IPS-15b (cell line): Measurements from ENCODE around the gene SYNPO2.

Experiments
- H3K27me3 ChIP-seq: one replicate; pipeline ENCODE4 v1.6.1; 2013; ENCODE audit warnings: low read length; ENCODE audit not compliant: control insufficient read depth, insufficient read depth
- H3K36me3 ChIP-seq: one replicate; pipeline ENCODE4 v1.6.1; 2013; ENCODE audit warnings: low read length; ENCODE audit not compliant: control insufficient read depth, insufficient read depth
- H3K4me1 ChIP-seq: one replicate; pipeline ENCODE4 v1.6.1; 2013; ENCODE audit warnings: mild to moderate bottlenecking, low read length; ENCODE audit not compliant: control insufficient read depth, insufficient read depth
- H3K4me3 ChIP-seq: one replicate; pipeline ENCODE4 v1.5.1; 2013; ENCODE audit warnings: low read depth, low read length
- H3K9ac ChIP-seq: one replicate; pipeline ENCODE4 v1.6.1; 2013; ENCODE audit warnings: low read depth, mild to moderate bottlenecking, low read length
- H3K9me3 ChIP-seq: one replicate; pipeline ENCODE4 v1.6.1; 2013; ENCODE audit warnings: mild to moderate bottlenecking, low read length; ENCODE audit not compliant: control insufficient read depth, insufficient read depth

The SYNPO2 gene

DNA sequence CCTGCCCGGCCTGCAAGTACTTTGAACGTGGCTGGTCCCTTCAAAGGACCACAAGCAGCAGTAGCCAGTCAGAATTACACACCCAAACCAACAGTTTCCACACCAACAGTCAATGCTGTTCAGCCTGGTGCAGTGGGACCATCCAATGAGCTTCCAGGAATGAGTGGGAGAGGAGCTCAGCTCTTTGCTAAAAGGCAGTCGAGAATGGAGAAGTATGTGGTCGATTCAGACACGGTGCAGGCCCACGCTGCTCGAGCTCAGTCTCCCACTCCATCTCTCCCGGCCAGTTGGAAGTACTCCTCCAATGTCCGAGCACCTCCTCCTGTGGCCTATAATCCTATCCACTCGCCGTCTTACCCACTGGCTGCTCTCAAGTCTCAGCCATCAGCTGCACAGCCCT is 142.6 kb downstream of the SYNPO2 start:
- no peaks in the 10 kb centered on the region for H3K36me3 ChIP-seq
- no peaks in the 10 kb centered on the region for H3K27me3 ChIP-seq

DNA sequence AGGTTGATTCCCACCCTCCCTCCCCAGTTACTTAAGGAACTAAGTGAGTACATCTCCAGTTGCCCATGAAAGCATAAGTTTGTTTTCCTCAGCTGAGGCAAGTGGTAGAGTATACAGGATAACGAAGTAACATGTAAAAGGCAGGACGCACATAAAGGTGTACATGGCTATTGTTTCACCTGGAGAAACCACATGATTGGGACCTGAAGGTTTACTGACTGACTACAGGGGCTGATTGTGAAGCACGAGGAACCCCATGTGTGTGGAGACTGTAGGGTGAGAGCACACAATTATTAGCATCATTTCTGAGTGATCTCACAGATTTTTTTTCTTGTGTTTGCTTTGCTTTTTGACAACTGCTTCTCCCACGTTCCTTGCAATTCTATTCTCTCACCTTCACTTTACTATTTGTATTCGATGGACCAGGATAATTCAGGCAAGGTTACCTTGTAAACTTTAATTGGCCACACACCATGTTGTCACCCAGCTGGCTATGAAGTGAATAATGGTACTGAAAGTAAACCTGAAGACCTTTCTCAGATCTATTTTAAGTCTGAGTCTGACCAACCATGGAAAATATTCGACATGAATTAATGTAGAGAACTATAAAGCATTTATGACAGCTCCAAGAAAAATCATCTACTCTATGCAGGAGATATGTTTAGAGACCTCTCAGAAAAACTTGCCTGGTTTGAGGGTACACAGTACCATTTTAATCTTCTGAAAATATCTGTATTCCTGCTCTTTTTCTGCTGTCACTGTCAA is 144.4 kb downstream of the SYNPO2 start:
- no peaks in the 10 kb centered on the region for H3K27me3 ChIP-seq
- no peak overlapping the region for H3K9ac ChIP-seq
- no peak overlapping the region for H3K4me3 ChIP-seq
- peaks cover 3% of the 10 kb centered on the region for H3K4me1 ChIP-seq
- H3K9me3 ChIP-seq = no peaks in the 10 kb centered on the region
- H3K36me3 ChIP-seq = no peaks in the 10 kb centered on the region

More for the DNA sequence above, 142.6 kb downstream of the SYNPO2 start:
- no peaks in the 10 kb centered on the region for H3K9me3 ChIP-seq
- no peaks in the 10 kb centered on the region for H3K4me1 ChIP-seq
- no peak overlapping the region for H3K4me3 ChIP-seq
- no peak overlapping the region for H3K9ac ChIP-seq

DNA sequence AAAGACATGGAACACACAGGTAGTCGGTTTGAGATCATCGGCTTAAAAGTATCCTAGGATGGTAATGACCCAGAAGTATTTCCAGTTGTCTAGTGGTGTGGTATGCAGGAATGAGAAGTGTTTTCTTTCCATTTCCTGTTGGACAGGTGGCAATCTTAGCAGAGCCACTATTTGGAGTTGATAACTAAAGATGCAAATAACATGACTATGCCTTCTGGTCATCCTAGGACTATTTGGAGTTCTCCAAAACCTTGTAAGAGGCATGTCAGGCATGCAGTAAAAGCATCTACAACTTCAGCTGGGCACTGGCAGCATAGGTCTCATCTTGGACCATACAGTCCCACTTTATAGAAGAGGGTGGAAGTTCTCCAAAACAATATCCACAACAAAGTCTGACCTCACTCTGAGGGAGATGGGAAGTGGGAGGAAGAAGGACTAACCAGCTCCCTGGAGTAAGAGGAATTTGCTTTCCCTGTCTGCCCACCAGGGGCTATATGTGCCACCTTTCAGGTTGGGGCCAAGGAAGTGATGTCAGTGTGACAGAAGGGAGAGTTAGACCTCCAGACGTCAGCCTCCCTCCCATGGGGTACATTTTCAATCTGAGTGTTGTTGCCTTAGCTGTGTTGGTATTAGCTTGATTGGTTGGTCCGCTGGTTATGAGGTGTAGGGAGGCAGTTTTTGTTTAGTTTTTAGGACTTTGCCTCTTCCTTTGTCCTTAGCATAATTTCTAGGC is 145.8 kb downstream of the SYNPO2 start:
- Histone ChIP-seq H3K27me3 (no peaks in the 10 kb centered on the region), H3K36me3 (no peaks in the 10 kb centered on the region), H3K4me1 (peaks cover 7% of the 10 kb centered on the region), H3K4me3 (no peak overlapping the region), H3K9me3 (no peaks in the 10 kb centered on the region), H3K9ac (no peak overlapping the region)

DNA sequence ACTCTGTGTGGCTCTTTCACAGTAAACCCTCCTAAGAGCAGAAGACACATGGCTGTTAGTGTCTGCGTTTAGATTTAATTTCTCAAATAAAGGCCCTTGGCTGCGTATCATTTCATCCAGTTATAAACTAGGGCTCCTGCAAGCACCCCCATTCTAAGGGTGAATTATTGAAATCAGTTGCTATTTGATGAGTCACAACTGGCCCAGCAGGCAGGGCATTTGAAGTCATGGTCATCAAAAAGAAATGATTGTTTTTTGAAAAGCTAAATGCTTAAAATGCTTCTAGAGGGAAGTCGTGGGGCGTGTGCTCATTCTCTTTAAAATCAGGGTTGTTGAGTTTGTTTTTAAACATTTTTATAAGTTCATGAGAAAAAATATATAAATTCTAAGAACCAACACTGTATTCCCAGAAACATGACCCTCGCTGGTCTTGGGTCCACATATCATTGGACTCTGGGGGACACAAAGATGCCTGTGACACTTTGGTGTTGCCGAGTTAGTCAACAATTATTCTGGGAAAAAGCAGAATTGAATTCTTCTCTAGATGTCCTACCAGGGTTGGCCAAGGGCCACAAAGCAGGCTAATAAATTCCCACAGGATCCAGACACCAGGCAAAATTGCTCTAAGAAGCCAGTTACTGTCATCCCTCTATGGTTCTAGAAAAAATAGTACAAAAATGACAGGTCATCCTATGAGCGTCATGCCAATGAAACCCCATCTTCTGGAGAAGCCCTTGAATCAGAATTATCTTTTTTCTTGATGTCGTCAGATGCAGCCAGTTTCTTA is 147.5 kb downstream of the SYNPO2 start:
- Histone ChIP-seq H3K36me3 (no peaks in the 10 kb centered on the region), H3K4me3 (no peak overlapping the region), H3K27me3 (no peaks in the 10 kb centered on the region), H3K9ac (no peak overlapping the region), H3K9me3 (no peaks in the 10 kb centered on the region), H3K4me1 (peaks cover 22% of the 10 kb centered on the region)

DNA sequence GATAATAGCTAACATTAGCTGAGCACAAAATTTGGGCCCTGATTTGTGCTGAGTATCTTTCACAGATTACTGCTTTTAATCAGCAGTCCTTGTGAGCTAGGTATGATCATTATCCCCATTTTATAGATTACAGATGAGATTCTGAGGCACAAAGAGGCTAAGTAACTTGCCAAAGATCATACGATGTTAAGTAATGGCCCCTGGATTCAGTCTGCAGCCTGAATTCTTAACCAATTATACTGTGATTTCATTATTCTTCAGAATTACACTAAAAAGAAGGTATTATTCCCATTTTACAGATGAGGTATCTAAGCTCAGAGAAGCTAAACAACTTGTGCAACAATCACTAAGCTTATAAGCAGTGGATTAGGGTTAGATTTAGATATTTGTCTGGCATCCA is 149.1 kb downstream of the SYNPO2 start:
- Histone ChIP-seq H3K4me3 (no peak overlapping the region), H3K27me3 (no peaks in the 10 kb centered on the region), H3K4me1 (peaks cover 30% of the 10 kb centered on the region), H3K9ac (no peak overlapping the region), H3K36me3 (no peaks in the 10 kb centered on the region), H3K9me3 (no peaks in the 10 kb centered on the region)

DNA sequence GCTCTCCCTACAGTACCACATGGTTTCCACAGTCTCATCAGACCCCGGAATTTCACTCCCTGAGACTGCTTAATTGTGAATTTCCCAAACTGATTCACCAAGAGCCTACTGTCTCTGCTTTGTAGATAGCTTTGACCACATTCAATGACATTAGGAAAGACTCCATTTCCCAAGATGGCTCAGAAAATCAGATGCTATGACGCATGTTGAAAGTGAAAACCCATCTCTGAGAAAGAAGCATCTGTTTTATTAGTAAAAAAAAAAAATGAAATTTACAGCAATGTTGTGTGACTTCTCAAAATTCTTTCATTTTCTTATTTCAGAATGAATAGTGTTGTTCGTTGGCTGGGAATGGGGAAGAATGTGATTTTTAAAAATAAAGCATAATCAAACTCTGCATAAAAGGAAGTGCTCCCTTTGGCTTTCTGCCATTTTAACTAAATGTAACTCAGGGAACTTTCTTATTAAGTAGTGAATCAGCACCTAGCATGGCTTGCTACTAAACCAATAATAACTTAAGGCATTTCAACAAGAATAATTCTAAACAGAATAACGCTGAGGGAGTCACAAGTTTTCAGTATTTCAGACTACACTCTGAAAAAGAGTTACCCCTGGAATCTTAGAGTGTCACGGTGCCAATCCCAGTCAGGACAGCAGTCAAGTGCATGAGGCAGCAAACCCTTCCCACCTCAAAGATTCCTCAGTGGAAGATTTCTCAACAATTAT is 149.6 kb downstream of the SYNPO2 start:
- H3K4me3 ChIP-seq = no peak overlapping the region
- H3K27me3 ChIP-seq = no peaks in the 10 kb centered on the region
- H3K4me1 ChIP-seq = peaks cover 31% of the 10 kb centered on the region
- no peaks in the 10 kb centered on the region for H3K9me3 ChIP-seq
- no peak overlapping the region for H3K9ac ChIP-seq
- no peaks in the 10 kb centered on the region for H3K36me3 ChIP-seq

DNA sequence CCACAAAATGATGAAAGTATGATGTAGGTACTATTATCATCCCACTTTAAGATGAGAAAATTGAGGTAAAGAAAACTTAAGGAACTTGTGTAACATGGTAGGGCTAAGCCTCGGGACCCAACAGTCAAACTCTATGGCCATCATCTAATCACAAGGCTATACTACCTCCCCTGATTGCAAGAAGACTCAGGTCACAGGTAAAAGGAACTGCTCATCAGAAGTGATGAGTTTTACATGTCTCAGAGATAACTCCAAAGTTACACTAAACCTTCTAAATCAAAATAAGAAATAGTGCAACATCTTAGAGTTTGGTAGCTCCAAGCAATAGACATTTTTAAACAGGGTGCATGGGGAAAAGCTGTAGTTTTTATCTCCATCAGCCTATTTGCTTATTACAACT is 150.5 kb downstream of the SYNPO2 start:
- peaks cover 31% of the 10 kb centered on the region for H3K4me1 ChIP-seq

DNA sequence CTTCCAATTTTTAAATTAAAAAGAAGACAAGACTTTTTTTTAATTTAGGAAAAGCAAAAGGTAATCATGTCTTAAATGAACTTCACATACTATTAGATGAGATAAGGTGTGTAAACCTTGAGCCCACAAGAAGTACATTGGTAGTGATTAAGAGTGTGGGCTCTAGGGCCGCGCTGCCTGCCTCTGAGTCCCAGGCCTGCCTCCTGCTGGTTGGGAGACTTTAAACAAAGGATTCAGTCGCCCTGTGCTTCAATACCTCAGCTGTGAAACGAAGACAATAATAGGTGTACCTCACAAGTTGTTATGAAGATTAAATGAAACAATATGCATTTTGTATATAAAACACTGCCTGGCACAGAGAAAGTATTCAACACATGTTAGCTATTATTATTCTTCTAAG is 151.1 kb downstream of the SYNPO2 start:
- no peaks in the 10 kb centered on the region for H3K36me3 ChIP-seq
- no peak overlapping the region for H3K4me3 ChIP-seq
- peaks cover 31% of the 10 kb centered on the region for H3K4me1 ChIP-seq
- no peak overlapping the region for H3K9ac ChIP-seq
- H3K9me3 ChIP-seq = no peaks in the 10 kb centered on the region
- H3K27me3 ChIP-seq = no peaks in the 10 kb centered on the region

More for the DNA sequence above, 150.5 kb downstream of the SYNPO2 start:
- Histone ChIP-seq H3K27me3 (no peaks in the 10 kb centered on the region), H3K9me3 (no peaks in the 10 kb centered on the region), H3K9ac (no peak overlapping the region), H3K4me3 (no peak overlapping the region), H3K36me3 (no peaks in the 10 kb centered on the region)

DNA sequence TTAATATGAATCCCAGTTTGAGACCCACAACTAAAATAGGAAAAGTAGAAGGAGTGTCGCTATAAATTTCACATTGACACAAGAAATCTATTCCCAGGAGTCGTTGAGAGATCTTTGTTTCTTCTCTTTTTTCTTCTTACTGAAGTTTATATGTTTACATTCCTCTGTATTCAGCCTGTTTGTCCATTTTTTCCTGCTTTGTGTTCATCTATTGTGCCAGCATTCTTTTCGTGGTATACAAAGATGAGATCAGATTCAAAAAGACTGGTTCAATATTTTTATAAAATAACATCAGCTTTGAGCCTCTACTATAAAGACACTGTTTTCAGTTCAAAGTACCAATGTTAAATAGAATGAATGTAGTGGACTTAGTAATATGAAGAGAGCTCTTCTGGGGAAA is 151.6 kb downstream of the SYNPO2 start:
- Histone ChIP-seq H3K9ac (no peak overlapping the region), H3K4me1 (peaks cover 31% of the 10 kb centered on the region), H3K4me3 (no peak overlapping the region), H3K9me3 (no peaks in the 10 kb centered on the region), H3K27me3 (no peaks in the 10 kb centered on the region), H3K36me3 (no peaks in the 10 kb centered on the region)

DNA sequence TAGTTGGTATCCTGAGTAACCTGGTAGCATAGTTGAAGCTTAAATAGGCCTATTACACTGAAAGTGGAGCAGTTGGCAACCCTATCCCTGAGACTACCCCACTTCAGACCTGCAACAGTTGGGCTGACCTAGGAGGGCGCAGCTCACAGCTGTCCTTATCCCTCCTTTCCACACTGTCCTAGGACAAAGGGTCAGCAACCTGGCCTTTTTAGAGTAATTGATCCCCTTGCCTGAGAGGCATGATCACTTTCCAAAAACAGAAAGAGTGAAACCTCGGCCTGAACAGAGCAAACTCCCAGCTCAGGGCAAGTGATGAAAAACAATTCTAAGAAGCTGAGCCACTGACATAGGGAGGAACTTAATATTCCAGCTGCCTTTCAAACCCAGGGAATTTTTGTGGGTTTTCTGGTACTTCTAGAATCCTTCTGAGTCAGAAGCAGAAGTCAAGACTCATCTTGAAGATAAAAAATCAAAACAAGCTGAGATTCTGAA is 152.1 kb downstream of the SYNPO2 start:
- peaks cover 31% of the 10 kb centered on the region for H3K4me1 ChIP-seq
- no peak overlapping the region for H3K9ac ChIP-seq
- no peaks in the 10 kb centered on the region for H3K27me3 ChIP-seq
- H3K4me3 ChIP-seq = no peak overlapping the region
- no peaks in the 10 kb centered on the region for H3K36me3 ChIP-seq
- no peaks in the 10 kb centered on the region for H3K9me3 ChIP-seq

DNA sequence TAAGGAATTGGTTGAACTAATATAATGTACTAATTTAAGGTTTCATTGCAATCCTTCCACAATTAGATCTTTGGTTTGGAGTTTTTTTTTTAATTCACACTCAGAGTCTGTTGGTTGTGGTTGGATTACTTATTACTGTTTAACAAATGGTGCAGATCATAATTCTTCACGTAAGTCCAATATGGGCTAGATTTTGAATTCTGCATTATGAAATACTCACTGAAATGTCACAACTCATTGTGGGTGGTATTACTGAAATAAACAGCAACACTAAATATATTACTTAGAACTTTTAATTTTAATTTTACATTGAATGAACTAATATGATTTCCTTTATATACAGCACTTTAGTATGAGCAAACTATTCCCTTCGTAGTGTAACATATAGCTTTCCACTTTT is 152.7 kb downstream of the SYNPO2 start:
- peaks cover 29% of the 10 kb centered on the region for H3K4me1 ChIP-seq
- H3K9me3 ChIP-seq = no peaks in the 10 kb centered on the region
- no peaks in the 10 kb centered on the region for H3K27me3 ChIP-seq
- no peaks in the 10 kb centered on the region for H3K36me3 ChIP-seq
- no peak overlapping the region for H3K9ac ChIP-seq
- H3K4me3 ChIP-seq = no peak overlapping the region
